Retinal pigment epithelial cell (primary cell): Measurements from ENCODE around the gene PARP9.

Experiments
- DNase-seq: peaks from one replicate; pipeline ENCODE4 v3.0.0-alpha.2; 2010; ENCODE audit warnings: low read depth
- H3K4me3 ChIP-seq: 2 replicates; pipeline ENCODE4 v1.5.1; 2011; ENCODE audit warnings: mild to moderate bottlenecking, low read length, control low read depth, moderate library complexity
- TF ChIP-seq, protein P1 (sequence below): conservative IDR thresholded peaks from 2 replicates; pipeline ENCODE4 v1.5.1; 2011; ENCODE audit warnings: low read depth, low read length, control low read depth, inconsistent platforms

The PARP9 gene

DNA sequence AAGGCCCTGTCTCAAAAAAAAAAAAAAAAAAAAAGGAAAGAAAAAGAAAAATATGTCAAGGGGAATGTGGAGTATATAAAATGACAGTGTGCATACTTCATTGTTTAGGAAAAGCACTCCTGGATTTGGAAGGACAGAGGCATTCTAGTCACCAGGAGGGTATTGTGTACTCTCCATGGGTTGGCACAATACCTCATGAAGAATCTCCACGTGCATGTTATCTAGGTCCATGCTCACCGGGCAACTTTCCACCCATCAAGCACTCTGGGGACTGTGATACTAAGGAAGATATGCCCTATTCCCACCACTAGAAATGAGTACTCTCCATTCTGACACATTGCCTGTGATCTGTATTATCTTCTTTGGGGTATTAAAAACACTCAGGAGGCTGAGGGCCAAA is 33.9 kb downstream of the PARP9 start:
- TF ChIP-seq, protein P1, sequence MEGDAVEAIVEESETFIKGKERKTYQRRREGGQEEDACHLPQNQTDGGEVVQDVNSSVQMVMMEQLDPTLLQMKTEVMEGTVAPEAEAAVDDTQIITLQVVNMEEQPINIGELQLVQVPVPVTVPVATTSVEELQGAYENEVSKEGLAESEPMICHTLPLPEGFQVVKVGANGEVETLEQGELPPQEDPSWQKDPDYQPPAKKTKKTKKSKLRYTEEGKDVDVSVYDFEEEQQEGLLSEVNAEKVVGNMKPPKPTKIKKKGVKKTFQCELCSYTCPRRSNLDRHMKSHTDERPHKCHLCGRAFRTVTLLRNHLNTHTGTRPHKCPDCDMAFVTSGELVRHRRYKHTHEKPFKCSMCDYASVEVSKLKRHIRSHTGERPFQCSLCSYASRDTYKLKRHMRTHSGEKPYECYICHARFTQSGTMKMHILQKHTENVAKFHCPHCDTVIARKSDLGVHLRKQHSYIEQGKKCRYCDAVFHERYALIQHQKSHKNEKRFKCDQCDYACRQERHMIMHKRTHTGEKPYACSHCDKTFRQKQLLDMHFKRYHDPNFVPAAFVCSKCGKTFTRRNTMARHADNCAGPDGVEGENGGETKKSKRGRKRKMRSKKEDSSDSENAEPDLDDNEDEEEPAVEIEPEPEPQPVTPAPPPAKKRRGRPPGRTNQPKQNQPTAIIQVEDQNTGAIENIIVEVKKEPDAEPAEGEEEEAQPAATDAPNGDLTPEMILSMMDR: no peak

DNA sequence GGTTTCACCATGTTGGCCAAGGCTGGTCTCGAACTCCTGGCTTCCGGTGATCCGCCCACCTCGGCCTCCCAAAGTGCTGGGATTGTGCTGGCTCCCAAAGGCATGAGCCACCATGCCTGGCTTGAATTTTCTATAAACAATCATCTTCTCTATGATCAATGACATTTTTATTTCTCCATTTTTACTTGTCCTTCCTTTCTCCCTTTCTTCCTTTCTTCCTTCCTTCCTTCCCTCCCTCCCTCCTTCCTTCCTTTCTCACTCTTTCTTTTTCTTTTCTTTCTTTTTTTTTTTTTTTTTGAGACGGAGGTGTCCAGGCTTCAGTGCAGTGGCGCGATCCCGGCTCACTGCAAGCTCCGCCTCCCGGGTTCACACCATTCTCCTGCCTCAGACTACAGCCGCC is 40.8 kb downstream of the PARP9 start:
- TF ChIP-seq, protein P1: no peak
- DNase-seq: no peak
- no peak overlapping the region for H3K4me3 ChIP-seq

More for the DNA sequence above, 33.9 kb downstream of the PARP9 start:
- DNase-seq: no peak
- no peak overlapping the region for H3K4me3 ChIP-seq

DNA sequence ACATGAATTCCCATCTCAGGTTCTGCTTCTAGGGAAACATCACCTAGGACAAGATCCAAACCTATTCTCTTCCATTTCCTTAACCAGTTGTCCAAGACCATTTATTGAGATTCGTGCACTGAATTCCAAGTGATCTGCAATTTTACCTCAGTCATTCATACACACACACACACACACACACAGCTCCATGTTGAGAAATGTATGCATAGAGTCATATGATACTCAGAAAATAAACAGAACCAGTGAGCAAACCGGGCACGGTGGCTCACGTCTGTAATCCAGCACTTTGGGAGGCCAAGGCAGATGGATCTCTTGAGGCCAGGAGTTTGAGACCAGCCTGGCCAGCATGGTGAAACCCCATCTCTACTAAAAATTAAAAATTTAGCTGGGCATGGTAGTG is 43.2 kb downstream of the PARP9 start:
- no peak for DNase-seq
- TF ChIP-seq, protein P1: no peak
- no peak overlapping the region for H3K4me3 ChIP-seq

DNA sequence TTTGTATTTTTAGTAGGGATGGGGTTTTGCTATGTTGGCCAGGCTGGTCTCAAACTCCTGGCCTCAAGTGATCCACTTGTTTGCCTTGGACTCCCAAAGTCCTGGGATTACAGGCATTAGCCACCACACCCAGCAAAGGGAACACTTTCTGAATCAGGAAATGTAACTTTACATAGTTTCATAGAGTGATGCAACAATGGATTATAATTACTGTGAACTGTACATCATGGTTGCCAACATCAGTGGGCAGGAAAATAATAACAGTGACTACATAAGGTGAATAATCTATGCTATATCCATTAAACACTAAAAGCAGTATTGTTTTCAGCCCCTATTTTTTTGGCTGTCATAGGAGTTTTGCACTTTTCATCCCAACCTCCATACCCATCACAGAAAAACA is 44.4 kb downstream of the PARP9 start:
- TF ChIP-seq, protein P1: no peak
- no peak for DNase-seq
- H3K4me3 ChIP-seq: no peak overlapping the region

DNA sequence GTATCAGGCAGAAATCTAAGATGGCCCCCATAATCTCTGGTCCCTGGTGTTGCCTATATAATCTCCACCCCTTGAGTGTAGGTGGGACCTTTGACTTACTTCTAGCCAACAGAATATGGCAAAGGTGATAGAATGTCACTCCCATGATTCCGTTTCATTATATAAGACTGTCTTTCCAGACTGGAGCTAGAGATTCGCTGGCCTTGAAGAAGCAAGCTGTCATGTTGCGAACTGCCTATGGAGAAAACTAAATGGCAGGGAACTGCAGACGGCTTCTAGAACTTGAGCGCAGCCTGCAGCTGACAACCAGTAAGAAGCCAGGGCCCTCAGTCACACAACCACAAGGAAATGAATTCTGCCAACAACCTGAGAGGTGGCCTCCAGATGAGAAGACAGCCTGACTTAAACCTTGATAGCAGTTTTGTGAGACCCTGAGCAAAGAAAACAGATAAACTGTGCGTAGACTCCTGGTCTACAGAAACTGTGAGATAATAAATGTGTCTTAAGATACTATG is 47.2 kb downstream of the PARP9 start:
- TF ChIP-seq, protein P1: no peak
- DNase-seq: no peak
- H3K4me3 ChIP-seq: no peak overlapping the region

DNA sequence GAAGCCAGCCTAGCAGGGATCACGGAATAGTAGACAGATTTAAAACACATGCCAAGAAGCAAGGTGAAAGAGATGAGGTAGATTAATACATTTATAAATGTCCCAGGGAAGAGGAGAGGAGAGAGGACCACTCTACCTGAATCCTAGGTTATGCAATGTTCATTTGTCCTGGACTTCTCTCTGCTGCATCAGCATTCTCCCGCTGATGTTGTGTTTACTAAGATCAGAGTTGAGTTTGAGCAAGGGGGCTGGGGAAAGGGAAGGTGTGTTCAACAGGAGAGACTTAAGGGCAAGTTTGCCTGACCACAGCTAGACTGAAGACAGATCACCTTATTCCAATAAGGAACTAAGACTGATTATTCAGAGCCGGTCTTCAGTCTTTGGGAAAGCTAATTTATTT is 48.2 kb downstream of the PARP9 start:
- H3K4me3 ChIP-seq: no peak overlapping the region
- no peak for DNase-seq
- TF ChIP-seq, protein P1: no peak

DNA sequence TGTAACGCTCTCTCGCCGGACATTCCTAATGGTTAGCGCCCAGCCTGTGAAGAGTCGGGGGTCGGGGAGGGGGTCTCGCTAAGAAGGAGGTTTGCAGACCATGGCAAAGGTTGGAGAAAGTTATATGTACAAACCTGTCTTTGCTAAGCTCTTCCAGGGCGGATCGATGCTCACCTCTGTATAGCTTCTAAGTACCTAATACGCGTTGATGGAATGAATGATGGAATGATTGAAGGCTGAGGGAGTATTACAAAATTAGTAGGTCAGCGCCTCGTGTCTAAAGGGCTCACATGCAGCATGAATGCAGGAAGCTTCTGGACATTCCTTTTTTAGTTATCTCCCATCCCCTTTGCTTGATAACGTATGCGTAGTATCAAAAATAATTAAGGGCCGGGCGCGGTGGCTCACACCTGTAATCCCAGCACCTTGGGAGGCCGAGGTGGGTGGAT is 49.1 kb downstream of the PARP9 start:
- TF ChIP-seq, protein P1: no peak
- DNase-seq: no peak
- peak overlapping the region; percentile 70 for H3K4me3 ChIP-seq
